CD4-positive, alpha-beta memory T cell (primary cell): ENCODE results near the gene KMT5C. TPM values are rescaled to one million over a fixed set of nuclear protein-coding genes. Genes with fewer than 3 reads are reported as not detected.

Experiments used
- CTCF ChIA-PET: fragments of 350-600 bp; sonication (Branson Sonifier 250); formaldehyde crosslinking; loops from one replicate; lab custom pipeline; 2021; ENCODE audit warnings: inconsistent platforms; ENCODE audit not compliant: partially characterized antibody; lab: Charles Lee
- POLR2A ChIA-PET: fragments of 350-600 bp; sonication (Branson Sonifier 250); formaldehyde crosslinking; loops from one replicate; lab custom pipeline; 2021; ENCODE audit not compliant: partially characterized antibody; lab: Charles Lee
- DNase-seq, 5 donors: peaks; one replicate each; pipeline versions ENCODE4 v3.0.0 to v3.0.0-alpha.2; 2020 to 2022; ENCODE audit warnings: mixed read lengths in 1 of 5
- H3K27ac ChIP-seq: one replicate; pipeline ENCODE4 v1.7.0; 2013; ENCODE audit warnings: low read depth, low read length
- H3K27me3 ChIP-seq: 2 replicates; pipeline ENCODE4 v1.7.0; 2013; ENCODE audit warnings: mild to moderate bottlenecking, low read length, moderate library complexity; ENCODE audit not compliant: insufficient read depth
- H3K36me3 ChIP-seq: 2 replicates; pipeline ENCODE4 v1.7.0; 2013; ENCODE audit warnings: mild to moderate bottlenecking, low read length, moderate library complexity; ENCODE audit not compliant: insufficient read depth
- H3K4me1 ChIP-seq: 2 replicates; pipeline ENCODE4 v1.7.0; 2013; ENCODE audit warnings: mild to moderate bottlenecking, low read length, moderate library complexity; ENCODE audit not compliant: insufficient read depth
- H3K4me3 ChIP-seq, 2 donors: one replicate each; pipeline ENCODE4 v1.7.0; 2013; ENCODE audit warnings: low read length in 2 of 2, mild to moderate bottlenecking in 1 of 2
- H3K9me3 ChIP-seq, 2 donors: one replicate each; pipeline ENCODE4 v1.7.0; 2013; ENCODE audit warnings: low read length in 2 of 2, control low read depth in 1 of 2; ENCODE audit not compliant: control insufficient read depth in 1 of 2
- H3K27ac Mint-ChIP-seq, 7 donors: one replicate each; pipeline ENCODE4 v1.8.0; 2020 to 2021; ENCODE audit warnings: mixed read lengths in 7 of 7, mild to moderate bottlenecking in 6 of 7, inconsistent platforms in 3 of 7, moderate library complexity in 3 of 7
- H3K27me3 Mint-ChIP-seq, 2 donors: one replicate each; pipeline ENCODE4 v1.8.0; 2020 to 2021; ENCODE audit warnings: mixed read lengths in 2 of 2
- H3K36me3 Mint-ChIP-seq, 2 donors: one replicate each; pipeline ENCODE4 v1.8.0; 2020 to 2021; ENCODE audit warnings: mixed read lengths in 2 of 2, inconsistent platforms in 1 of 2, mild to moderate bottlenecking in 1 of 2
- H3K4me1 Mint-ChIP-seq, 4 donors: one replicate each; pipeline ENCODE4 v1.8.0; 2020 to 2021; ENCODE audit warnings: mixed read lengths in 4 of 4, mild to moderate bottlenecking in 1 of 4
- H3K4me3 Mint-ChIP-seq, 8 donors: one replicate each; pipeline ENCODE4 v1.8.0; 2020 to 2021; ENCODE audit warnings: mixed read lengths in 8 of 8, mild to moderate bottlenecking in 7 of 8, moderate library complexity in 6 of 8, inconsistent platforms in 3 of 8
- H3K9me3 Mint-ChIP-seq, 8 donors: one replicate each; pipeline ENCODE4 v1.8.0; 2020 to 2021; ENCODE audit warnings: mixed read lengths in 8 of 8, mild to moderate bottlenecking in 5 of 8, inconsistent platforms in 3 of 8, moderate library complexity in 1 of 8
- intact Hi-C: fragments of 100-400 bp; cut with micrococcal nuclease; formaldehyde crosslinking; loops from one replicate; pipeline ENCODE4 v1.15.1; 2023
- polyA plus RNA-seq, 2 donors: library from polyadenylated mRNA; unstranded; fragments of 300-500 nt; fragmentation: Illumina TruSeq; gene quantifications; one replicate each; pipeline ENCODE4 v1.2.3, GENCODE V29; 2021
- total RNA-seq, 2 experiments: library from RNA; stranded (reverse); gene quantifications; one replicate each; pipeline ENCODE4 v1.2.3, GENCODE V29; 2021

The KMT5C gene
- total and polyA plus RNA-seq, 4 experiments from 2014 or later = 0.60 to 23.5 (median 12.3) TPM

DNA sequence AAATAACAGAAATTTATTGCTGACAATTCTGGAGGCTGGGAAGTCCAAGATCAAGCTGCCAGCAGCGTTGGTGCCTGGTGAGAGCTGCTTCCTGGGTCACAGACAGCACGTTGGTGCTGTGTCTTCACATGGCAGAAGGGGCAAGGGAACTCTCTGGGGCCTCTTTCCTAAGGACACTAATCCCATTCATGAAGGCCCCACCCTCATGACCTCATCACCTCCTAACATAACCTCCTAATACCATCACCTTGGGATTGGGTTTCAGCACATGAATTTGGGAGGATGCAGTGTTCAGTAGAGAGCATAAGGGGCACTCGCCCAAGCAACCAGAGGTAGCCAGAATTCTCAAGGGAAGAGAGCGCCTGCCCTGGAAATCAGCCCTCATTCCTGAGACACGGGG, 30.2 kb upstream of the KMT5C start:
- H3K36me3 ChIP-seq = no peaks in the 10 kb centered on the region
- peaks cover 1 to 7% (median 4%) of the 10 kb centered on the region in 4 donors for H3K4me1 Mint-ChIP-seq
- H3K27ac Mint-ChIP-seq = no peak overlapping the region
- no peak overlapping the region for H3K4me3 Mint-ChIP-seq
- H3K27me3 ChIP-seq = no peaks in the 10 kb centered on the region
- no peaks in the 10 kb centered on the region for H3K9me3 Mint-ChIP-seq
- H3K4me1 ChIP-seq = no peaks in the 10 kb centered on the region
- ChIA-PET CTCF (interaction anchor here (0.6 kb wide), 1 partner anchor 108 kb away, joined by 3 read pairs; no protein-coding TSS in a partner anchor), POLR2A (interaction anchor here (1.3 kb wide), 1 partner anchor 98 kb away, joined by 3 read pairs; no protein-coding TSS in a partner anchor)
- intact Hi-C loops = no loop called here
- no peak overlapping the region for H3K4me3 ChIP-seq
- peaks cover 2% of the 10 kb centered on the region in 2 donors for H3K27me3 Mint-ChIP-seq
- H3K9me3 ChIP-seq = no peaks in the 10 kb centered on the region
- no peak overlapping the region for H3K27ac ChIP-seq
- no peak for DNase-seq
- H3K36me3 Mint-ChIP-seq = no peaks in the 10 kb centered on the region

DNA sequence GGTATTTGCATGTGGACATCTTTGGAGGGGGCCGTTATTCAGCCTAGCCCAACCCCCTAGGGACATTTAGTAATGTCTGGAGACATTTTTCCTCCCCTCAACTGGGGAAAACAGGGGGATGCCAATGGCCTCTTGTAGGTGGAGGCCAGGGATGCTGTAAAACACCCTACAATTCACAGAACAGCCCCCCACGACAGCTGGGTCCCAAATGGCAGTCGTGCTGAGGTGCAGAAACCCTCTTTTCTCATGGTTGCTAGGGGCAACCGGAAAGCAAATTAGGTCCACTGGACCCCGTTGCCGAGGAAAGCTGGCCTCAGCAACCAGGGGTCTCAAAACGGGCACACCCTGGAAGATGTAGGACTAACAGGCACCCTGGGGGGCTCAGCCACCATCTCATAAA, 29.2 kb upstream of the KMT5C start:
- peaks cover 2% of the 10 kb centered on the region in 2 donors for H3K27me3 Mint-ChIP-seq
- no peaks in the 10 kb centered on the region for H3K36me3 ChIP-seq
- no peak overlapping the region for H3K27ac ChIP-seq
- POLR2A ChIA-PET = no interaction called here
- no peaks in the 10 kb centered on the region for H3K4me1 ChIP-seq
- no peak overlapping the region for H3K27ac Mint-ChIP-seq
- CTCF ChIA-PET = no interaction called here
- no peak overlapping the region for H3K4me3 Mint-ChIP-seq
- intact Hi-C loops = no loop called here
- H3K9me3 Mint-ChIP-seq = no peaks in the 10 kb centered on the region
- no peaks in the 10 kb centered on the region for H3K9me3 ChIP-seq
- H3K27me3 ChIP-seq = no peaks in the 10 kb centered on the region
- H3K4me3 ChIP-seq = no peak overlapping the region
- no peak for DNase-seq
- peaks cover 0 to 4% (median under 1%) of the 10 kb centered on the region in 4 donors for H3K4me1 Mint-ChIP-seq
- H3K36me3 Mint-ChIP-seq = no peaks in the 10 kb centered on the region

DNA sequence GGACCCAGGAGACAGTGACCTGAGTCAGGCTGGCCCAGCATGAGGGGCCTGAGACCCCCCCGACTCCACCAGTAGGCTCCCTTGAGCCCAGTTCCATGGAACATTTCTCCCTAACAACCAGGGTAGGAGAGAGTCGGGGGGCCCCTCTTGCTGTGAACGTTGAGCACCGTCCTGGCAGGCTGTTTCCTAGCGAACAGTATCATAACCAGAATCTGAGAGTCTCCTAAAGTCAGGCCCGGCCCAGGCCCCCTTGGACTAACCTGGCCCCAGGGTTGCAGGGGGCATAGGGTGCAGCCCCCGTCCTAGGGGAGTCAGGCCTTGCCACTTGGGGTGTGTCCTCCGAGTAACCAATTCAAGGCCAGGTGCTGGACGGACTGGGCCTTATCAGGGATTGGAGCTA, 28.3 kb upstream of the KMT5C start:
- DNase-seq = no peak
- POLR2A ChIA-PET = no interaction called here
- H3K9me3 ChIP-seq = no peaks in the 10 kb centered on the region

DNA sequence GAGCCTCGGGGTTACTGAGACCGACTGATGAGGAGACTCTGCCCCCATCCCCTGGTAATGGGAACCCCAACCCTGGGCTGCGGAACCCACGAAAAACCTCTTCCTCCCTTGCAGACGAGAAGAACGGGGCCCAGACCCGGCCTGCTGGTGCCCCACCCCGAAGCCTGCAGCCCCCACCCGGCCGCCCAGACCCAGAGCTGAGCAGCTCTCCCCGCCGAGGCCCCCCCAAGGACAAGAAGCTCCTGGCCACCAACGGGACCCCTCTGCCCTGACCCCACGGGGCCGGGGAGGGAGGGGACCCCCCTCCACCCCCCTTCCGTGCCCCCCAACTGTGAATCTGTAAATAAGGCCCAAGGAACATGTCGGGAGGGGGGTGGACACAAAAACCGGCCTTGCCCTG, 27.9 kb upstream of the KMT5C start:
- H3K4me1 Mint-ChIP-seq = no peaks in the 10 kb centered on the region
- H3K27ac Mint-ChIP-seq = no peak overlapping the region
- peaks cover 2% of the 10 kb centered on the region in 2 donors for H3K27me3 Mint-ChIP-seq
- H3K9me3 ChIP-seq = no peaks in the 10 kb centered on the region
- no peak for DNase-seq
- H3K9me3 Mint-ChIP-seq = no peaks in the 10 kb centered on the region
- H3K36me3 ChIP-seq = no peaks in the 10 kb centered on the region
- ChIA-PET POLR2A (no interaction called here), CTCF (interaction anchor here (1.0 kb wide), 2 partner anchors 10 to 156 kb away, joined by 3 to 4 read pairs; no protein-coding TSS in a partner anchor)
- H3K4me1 ChIP-seq = no peaks in the 10 kb centered on the region
- H3K4me3 ChIP-seq = no peak overlapping the region
- intact Hi-C loops = no loop called here
- no peak overlapping the region for H3K27ac ChIP-seq
- H3K27me3 ChIP-seq = no peaks in the 10 kb centered on the region
- no peaks in the 10 kb centered on the region for H3K36me3 Mint-ChIP-seq
- H3K4me3 Mint-ChIP-seq = no peak overlapping the region

More for the DNA sequence above, 28.3 kb upstream of the KMT5C start:
- intact Hi-C loops = no loop called here
- Histone ChIP-seq H3K27ac (no peak overlapping the region), H3K4me3 (no peak overlapping the region), H3K36me3 (no peaks in the 10 kb centered on the region), H3K27me3 (no peaks in the 10 kb centered on the region), H3K4me1 (no peaks in the 10 kb centered on the region)
- Mint-ChIP-seq H3K9me3 (no peaks in the 10 kb centered on the region), H3K4me1 (no peaks in the 10 kb centered on the region), H3K27me3 (peaks cover 2% of the 10 kb centered on the region in 2 donors), H3K4me3 (no peak overlapping the region), H3K27ac (no peak overlapping the region), H3K36me3 (no peaks in the 10 kb centered on the region)
- CTCF ChIA-PET = interaction anchor here (1.0 kb wide), 2 partner anchors 10 to 156 kb away, joined by 3 to 4 read pairs; no protein-coding TSS in a partner anchor

DNA sequence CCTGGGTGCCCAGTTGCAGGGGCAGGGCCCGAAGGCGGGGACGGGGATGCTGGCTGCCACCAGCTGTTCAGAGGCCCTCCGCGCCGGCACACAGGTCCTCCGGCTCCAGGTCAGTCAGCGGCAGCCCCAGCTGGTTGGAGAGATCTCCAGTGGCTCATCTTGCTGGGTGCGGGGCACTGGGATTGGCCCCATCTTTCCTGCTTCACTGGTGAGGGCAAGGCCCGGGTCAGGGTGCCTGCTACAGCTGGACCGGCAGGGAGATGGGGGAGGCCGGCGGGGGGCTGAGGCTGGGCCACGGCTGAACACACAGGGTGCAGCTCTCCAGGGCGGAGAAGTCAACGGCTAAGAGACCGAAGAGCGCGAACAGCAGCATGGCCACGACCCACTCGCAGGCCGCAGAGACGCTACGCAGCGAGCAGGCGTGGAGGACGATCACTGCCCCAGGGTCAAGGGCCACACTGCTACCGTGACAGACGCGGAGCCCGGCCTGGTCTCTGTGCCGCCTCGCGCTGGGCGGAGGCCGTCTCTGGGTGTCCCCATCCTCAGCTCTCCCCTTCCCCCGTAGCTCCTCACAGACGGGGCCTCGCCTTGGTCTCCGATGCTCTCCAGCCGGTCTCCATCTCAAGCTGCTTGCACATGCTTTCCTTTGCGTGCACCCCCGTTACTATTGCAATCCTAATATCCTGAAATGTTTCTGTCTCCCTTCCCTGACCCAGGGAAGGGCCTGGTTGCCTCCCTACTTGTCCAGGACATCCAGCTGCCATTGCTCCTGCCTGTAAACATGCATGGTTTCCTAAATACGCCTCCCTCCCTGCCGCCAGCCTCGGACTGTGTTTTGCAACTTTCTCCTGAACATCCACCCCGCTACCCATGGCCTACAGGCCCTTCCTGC, 26.8 kb upstream of the KMT5C start:
- POLR2A ChIA-PET = no interaction called here
- no peaks in the 10 kb centered on the region for H3K4me1 Mint-ChIP-seq
- peaks cover 2% of the 10 kb centered on the region in 2 donors for H3K27me3 Mint-ChIP-seq

DNA sequence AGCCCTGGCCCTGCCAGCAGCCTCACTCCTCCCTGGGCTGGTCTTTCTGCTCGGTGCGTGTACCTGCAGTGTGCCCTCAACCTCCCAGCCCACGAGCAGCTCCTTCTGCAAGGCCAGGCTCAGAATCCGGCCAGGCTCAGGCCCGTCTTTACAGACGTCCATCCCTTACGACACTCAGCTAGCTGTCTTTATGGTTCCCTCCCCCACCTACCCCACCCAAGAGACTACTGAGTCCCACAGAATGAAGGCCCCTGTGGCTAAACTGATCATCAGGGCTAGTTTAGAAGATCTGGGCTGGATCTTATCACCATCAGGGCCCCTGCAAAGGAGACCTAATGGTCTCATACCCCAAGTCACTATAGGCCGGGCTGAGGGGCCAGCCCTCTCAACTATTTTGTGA, 25.3 kb upstream of the KMT5C start:
- Mint-ChIP-seq H3K9me3 (no peaks in the 10 kb centered on the region), H3K27ac (no peak overlapping the region), H3K4me3 (no peak overlapping the region), H3K27me3 (peaks cover 2% of the 10 kb centered on the region in 2 donors), H3K4me1 (no peaks in the 10 kb centered on the region), H3K36me3 (no peaks in the 10 kb centered on the region)
- H3K4me1 ChIP-seq = no peaks in the 10 kb centered on the region
- H3K27me3 ChIP-seq = no peaks in the 10 kb centered on the region
- CTCF ChIA-PET = interaction anchor here (2.2 kb wide), 1 partner anchor 11 kb away, joined by 7 read pairs; no protein-coding TSS in a partner anchor
- no peak overlapping the region for H3K4me3 ChIP-seq
- H3K9me3 ChIP-seq = no peaks in the 10 kb centered on the region
- POLR2A ChIA-PET = no interaction called here
- DNase-seq = no peak
- no peak overlapping the region for H3K27ac ChIP-seq
- intact Hi-C loops = no loop called here
- H3K36me3 ChIP-seq = no peaks in the 10 kb centered on the region

More for the DNA sequence above, 26.8 kb upstream of the KMT5C start:
- no peaks in the 10 kb centered on the region for H3K36me3 ChIP-seq
- no peaks in the 10 kb centered on the region for H3K27me3 ChIP-seq
- CTCF ChIA-PET = interaction anchor here (1.0 to 2.2 kb wide), 3 partner anchors 10 to 154 kb away, joined by 3 to 7 read pairs (median 4); no protein-coding TSS in a partner anchor
- no peak overlapping the region for H3K27ac Mint-ChIP-seq
- intact Hi-C loops = no loop called here
- no peak overlapping the region for H3K27ac ChIP-seq
- no peak overlapping the region for H3K4me3 Mint-ChIP-seq
- no peak for DNase-seq
- H3K9me3 Mint-ChIP-seq = no peaks in the 10 kb centered on the region
- no peaks in the 10 kb centered on the region for H3K36me3 Mint-ChIP-seq
- no peaks in the 10 kb centered on the region for H3K4me1 ChIP-seq
- H3K4me3 ChIP-seq = no peak overlapping the region
- no peaks in the 10 kb centered on the region for H3K9me3 ChIP-seq

DNA sequence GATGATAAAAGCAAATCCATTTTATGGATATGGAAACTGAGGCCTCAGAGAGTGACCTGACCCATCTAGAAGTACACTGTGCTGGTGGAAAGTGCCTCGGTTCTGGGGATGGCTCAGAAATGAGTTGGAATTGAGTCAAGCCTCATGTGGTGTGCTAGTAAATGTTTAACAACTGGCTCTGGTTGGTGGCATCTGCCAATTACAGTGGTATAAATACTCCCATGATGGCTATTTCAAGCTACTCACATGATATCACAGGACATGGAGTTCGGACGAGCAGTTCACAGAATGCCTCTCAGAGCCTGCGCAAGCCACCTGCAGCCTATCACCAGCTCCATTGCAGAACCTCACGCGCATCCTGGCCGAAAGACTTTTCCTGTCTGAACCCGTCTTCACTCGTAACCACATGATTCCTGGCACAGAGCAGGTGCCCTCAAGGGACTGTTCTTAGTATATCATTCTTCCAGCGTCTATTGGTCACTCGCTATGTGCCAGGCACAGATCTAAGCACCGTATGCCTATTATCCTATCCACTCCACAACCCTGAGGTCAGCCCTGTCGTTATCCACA, 23.6 kb upstream of the KMT5C start:
- ChIA-PET CTCF (no interaction called here), POLR2A (no interaction called here)
- intact Hi-C loops = no loop called here
- no peak for DNase-seq
- Mint-ChIP-seq H3K36me3 (no peaks in the 10 kb centered on the region), H3K4me3 (peak overlapping the region in 1 of 8 donors; percentile 48), H3K27ac (no peak overlapping the region), H3K9me3 (no peaks in the 10 kb centered on the region), H3K4me1 (no peaks in the 10 kb centered on the region), H3K27me3 (peaks cover 2% of the 10 kb centered on the region in 2 donors)
- H3K27me3 ChIP-seq = no peaks in the 10 kb centered on the region
- no peaks in the 10 kb centered on the region for H3K4me1 ChIP-seq
- H3K36me3 ChIP-seq = no peaks in the 10 kb centered on the region
- H3K9me3 ChIP-seq = no peaks in the 10 kb centered on the region
- H3K4me3 ChIP-seq = no peak overlapping the region
- H3K27ac ChIP-seq = no peak overlapping the region
